Measurements from ENCODE around the gene SORL1-AS1.

SORL1-AS1 gene

DNA sequence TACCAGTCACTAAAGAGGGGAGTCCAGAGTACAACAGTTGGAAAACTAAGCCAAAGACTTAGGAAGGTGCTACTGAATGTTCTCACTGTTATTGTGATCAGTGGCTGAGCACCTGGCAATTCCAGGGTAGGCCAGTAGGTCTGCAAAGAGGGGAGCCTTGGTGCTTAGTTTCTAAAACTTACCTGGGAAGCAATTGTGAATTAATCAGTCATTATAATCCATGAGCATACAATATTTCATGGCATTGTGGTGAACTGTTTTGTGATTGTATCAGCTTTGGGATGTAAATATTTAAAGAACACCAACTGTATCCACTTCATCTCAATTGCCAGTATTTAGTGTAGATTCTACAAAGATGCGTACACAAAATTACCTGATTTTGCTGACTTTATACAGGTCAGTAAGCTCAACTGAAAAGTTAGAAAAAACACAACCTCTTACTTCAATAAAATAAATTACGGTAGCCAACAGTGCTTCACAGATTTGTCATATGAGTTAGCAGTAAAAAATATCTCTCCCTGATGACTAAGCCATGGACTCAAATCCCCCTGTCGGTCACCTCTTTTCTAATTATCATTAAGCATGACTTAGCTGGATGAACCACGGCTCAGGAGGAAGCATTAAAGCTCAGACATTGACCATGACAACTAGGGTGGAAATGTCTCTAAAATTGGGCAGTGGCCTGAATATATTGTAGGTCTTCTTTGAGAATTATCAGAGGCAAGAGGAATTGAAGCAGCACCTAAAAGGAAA is 31.4 kb downstream of the SORL1-AS1 start:
- H3K4me1 Mint-ChIP-seq: peaks cover 29 to 30% of the 10 kb centered on the region in 2 donors
- Histone ChIP-seq H3K4me3 (ENCODE audit: low read length) (no peak overlapping the region), H3K4me1 (ENCODE audit: control insufficient read depth, insufficient read depth, low read length) (peaks cover 35% of the 10 kb centered on the region), H3K27me3 (ENCODE audit: control insufficient read depth, insufficient read depth, low read length) (no peaks in the 10 kb centered on the region), H3K9me3 (ENCODE audit: control insufficient read depth, insufficient read depth, low read length) (no peaks in the 10 kb centered on the region), H3K36me3 (ENCODE audit: control insufficient read depth, insufficient read depth, low read length) (no peaks in the 10 kb centered on the region), H3K27ac (ENCODE audit: low read length) (no peak overlapping the region)
- TF ChIP-seq, protein P1, sequence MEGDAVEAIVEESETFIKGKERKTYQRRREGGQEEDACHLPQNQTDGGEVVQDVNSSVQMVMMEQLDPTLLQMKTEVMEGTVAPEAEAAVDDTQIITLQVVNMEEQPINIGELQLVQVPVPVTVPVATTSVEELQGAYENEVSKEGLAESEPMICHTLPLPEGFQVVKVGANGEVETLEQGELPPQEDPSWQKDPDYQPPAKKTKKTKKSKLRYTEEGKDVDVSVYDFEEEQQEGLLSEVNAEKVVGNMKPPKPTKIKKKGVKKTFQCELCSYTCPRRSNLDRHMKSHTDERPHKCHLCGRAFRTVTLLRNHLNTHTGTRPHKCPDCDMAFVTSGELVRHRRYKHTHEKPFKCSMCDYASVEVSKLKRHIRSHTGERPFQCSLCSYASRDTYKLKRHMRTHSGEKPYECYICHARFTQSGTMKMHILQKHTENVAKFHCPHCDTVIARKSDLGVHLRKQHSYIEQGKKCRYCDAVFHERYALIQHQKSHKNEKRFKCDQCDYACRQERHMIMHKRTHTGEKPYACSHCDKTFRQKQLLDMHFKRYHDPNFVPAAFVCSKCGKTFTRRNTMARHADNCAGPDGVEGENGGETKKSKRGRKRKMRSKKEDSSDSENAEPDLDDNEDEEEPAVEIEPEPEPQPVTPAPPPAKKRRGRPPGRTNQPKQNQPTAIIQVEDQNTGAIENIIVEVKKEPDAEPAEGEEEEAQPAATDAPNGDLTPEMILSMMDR (IDR thresholded peaks at IDR 0.05): no peak
- no peak overlapping the region for H3K4me3 Mint-ChIP-seq
- WGBS (ENCODE audit: insufficient coverage): 72% methylated on average over 4 of the region's 4 CpGs
- ATAC-seq (no peak), DNase-seq (no peak)
- H3K27ac Mint-ChIP-seq: no peak overlapping the region
- peaks cover 0 to 3% of the 10 kb centered on the region in 2 donors for H3K27me3 Mint-ChIP-seq (ENCODE audit: low read depth in 2 of 2)
- intact Hi-C loops (cut with micrococcal nuclease): no loop called here
- no peaks in the 10 kb centered on the region for H3K9me3 Mint-ChIP-seq
- H3K36me3 Mint-ChIP-seq: no peaks in the 10 kb centered on the region

DNA sequence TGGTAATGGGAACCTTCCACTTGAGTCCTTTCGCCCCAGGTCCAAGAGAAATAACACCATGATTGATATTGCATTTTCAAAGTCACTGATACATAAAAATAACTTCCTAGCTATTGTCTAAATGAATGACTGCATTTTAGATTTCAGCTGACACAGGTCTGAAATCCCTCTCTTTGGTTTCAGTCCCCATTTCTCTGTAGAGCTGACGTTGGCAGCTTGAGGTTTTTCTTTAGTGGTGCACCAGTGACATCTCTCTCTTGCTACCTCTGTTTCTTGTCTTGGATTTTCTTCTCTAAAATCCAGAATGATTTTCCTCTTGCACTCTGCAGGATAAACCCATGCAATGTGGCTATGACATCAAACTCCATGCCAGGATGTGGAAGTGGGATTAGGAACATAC is 32.4 kb downstream of the SORL1-AS1 start:
- peaks cover 35% of the 10 kb centered on the region for H3K4me1 ChIP-seq (ENCODE audit: control insufficient read depth, insufficient read depth, low read length)
- no peak overlapping the region for H3K4me3 Mint-ChIP-seq
- H3K27me3 Mint-ChIP-seq (ENCODE audit: low read depth in 2 of 2): peaks cover 0 to 3% of the 10 kb centered on the region in 2 donors
- H3K4me1 Mint-ChIP-seq: peaks cover 35 to 37% of the 10 kb centered on the region in 2 donors
- H3K27me3 ChIP-seq (ENCODE audit: control insufficient read depth, insufficient read depth, low read length): no peaks in the 10 kb centered on the region
- no peaks in the 10 kb centered on the region for H3K9me3 Mint-ChIP-seq
- intact Hi-C loops (cut with micrococcal nuclease): no loop called here
- DNase-seq: no peak
- H3K27ac ChIP-seq (ENCODE audit: low read length): no peak overlapping the region
- no peak for ATAC-seq
- no peaks in the 10 kb centered on the region for H3K36me3 ChIP-seq (ENCODE audit: control insufficient read depth, insufficient read depth, low read length)
- H3K9me3 ChIP-seq (ENCODE audit: control insufficient read depth, insufficient read depth, low read length): no peaks in the 10 kb centered on the region
- TF ChIP-seq, protein P1 (IDR thresholded peaks at IDR 0.05): no peak
- no peaks in the 10 kb centered on the region for H3K36me3 Mint-ChIP-seq
- no peak overlapping the region for H3K27ac Mint-ChIP-seq
- H3K4me3 ChIP-seq (ENCODE audit: low read length): no peak overlapping the region
- WGBS (ENCODE audit: insufficient coverage): 86% methylated on average over 2 of the region's 2 CpGs

DNA sequence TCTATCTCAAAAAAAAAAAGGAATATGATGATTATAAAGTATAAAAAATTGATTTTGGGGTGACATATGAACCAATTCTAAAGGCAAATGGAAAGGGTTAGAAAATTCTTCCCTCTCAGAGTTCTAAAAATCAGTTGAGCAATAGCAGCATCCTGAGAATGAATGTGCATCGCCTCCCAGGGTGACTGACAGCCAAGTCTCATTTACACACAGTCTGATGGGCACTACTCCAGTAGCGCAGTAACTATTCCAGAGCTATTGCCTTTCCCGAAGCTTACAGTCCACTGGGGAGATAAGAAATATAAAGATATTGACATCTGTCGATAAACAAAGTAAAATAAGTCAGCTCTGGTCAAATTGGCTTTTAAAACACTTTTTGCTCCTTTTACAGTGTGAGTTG is 32.9 kb downstream of the SORL1-AS1 start:
- H3K27ac Mint-ChIP-seq: no peak overlapping the region
- H3K27me3 Mint-ChIP-seq (ENCODE audit: low read depth in 2 of 2): no peaks in the 10 kb centered on the region
- Histone ChIP-seq H3K27ac (ENCODE audit: low read length) (no peak overlapping the region), H3K9me3 (ENCODE audit: control insufficient read depth, insufficient read depth, low read length) (no peaks in the 10 kb centered on the region), H3K27me3 (ENCODE audit: control insufficient read depth, insufficient read depth, low read length) (no peaks in the 10 kb centered on the region), H3K36me3 (ENCODE audit: control insufficient read depth, insufficient read depth, low read length) (no peaks in the 10 kb centered on the region), H3K4me3 (ENCODE audit: low read length) (no peak overlapping the region), H3K4me1 (ENCODE audit: control insufficient read depth, insufficient read depth, low read length) (peaks cover 35% of the 10 kb centered on the region)
- no peak overlapping the region for H3K4me3 Mint-ChIP-seq
- DNase-seq (no peak), ATAC-seq (no peak)
- peaks cover 35 to 42% of the 10 kb centered on the region in 2 donors for H3K4me1 Mint-ChIP-seq
- intact Hi-C loops (cut with micrococcal nuclease): loop anchor here (2.0 to 5.0 kb wide), 2 partner anchors 31 to 53 kb away; no protein-coding TSS in a partner anchor
- WGBS (ENCODE audit: insufficient coverage): 100% methylated on average over 4 of the region's 4 CpGs
- no peaks in the 10 kb centered on the region for H3K9me3 Mint-ChIP-seq
- no peaks in the 10 kb centered on the region for H3K36me3 Mint-ChIP-seq
- TF ChIP-seq, protein P1 (IDR thresholded peaks at IDR 0.05): no peak

Measured in natural killer cell (primary cell).